HCT116 (cell line): ENCODE measurements around the gene PEDS1. TPM values are rescaled to one million over a fixed set of nuclear protein-coding genes. Genes with fewer than 3 reads are reported as not detected.

Experiments used
- ATAC-seq: fragments of 200-7000 bp; cut with Tn5 transposase; 2 replicates; pipeline ENCODE4 v1.9.1; 2020; ENCODE audit warnings: mild to moderate bottlenecking, moderate library complexity
- BruUV-seq: library from RNA; stranded (reverse); fragments of 400-500 nt; replicated peaks from 2 replicates; lab custom pipeline; 2021; lab: Mats Ljungman, UMichigan
- CTCF ChIA-PET: fragments of 300-600 bp; sonication (Branson Sonifier 250); formaldehyde crosslinking; loops from one replicate; lab custom pipeline; 2021; ENCODE audit warnings: antibody characterized with exemption; lab: Charles Lee
- POLR2A ChIA-PET: fragments of 300-600, 350-600 bp; sonication (Branson Sonifier 250); formaldehyde crosslinking; loops from one replicate; lab custom pipeline; 2021; ENCODE audit warnings: antibody characterized with exemption; lab: Charles Lee
- RAD21 ChIA-PET, 2 experiments: fragments of 300-600 bp; sonication (Branson Sonifier 250); formaldehyde crosslinking; loops; one replicate each; lab custom pipeline; 2023; ENCODE audit warnings: low total read pairs in 2 of 2; ENCODE audit not compliant: uncharacterized antibody in 2 of 2, unreplicated experiment in 2 of 2, low non-redundant PET in 1 of 2; lab: Charles Lee
- DNase-seq: peaks from one replicate; pipeline ENCODE4 v3.0.0-alpha.2; 2010; ENCODE audit warnings: low read depth, low spot score
- H2AFZ ChIP-seq: fragments of 200-600 bp; shearing (Covaris generic), sonication (generic); 2 replicates; pipeline ENCODE4 v1.6.1; 2017; ENCODE audit warnings: low read depth, mixed run types, mixed read lengths, antibody characterized with exemption, low read length; ENCODE audit not compliant: poor library complexity, severe bottlenecking
- H3K27ac ChIP-seq: 2 replicates; pipeline ENCODE4 v1.5.1; 2012; ENCODE audit warnings: low read depth, low read length
- H3K27me3 ChIP-seq: fragments of 200-600 bp; sonication (generic); 2 replicates; pipeline ENCODE4 v1.6.1; 2016; ENCODE audit warnings: mixed run types, low read length, mixed read lengths; ENCODE audit not compliant: insufficient read depth
- H3K36me3 ChIP-seq, 2 experiments: fragments of 200-500 bp in 1 of 2; fragments of 200-600 bp in 1 of 2; sonication (Bioruptor generic) in 1 of 2; sonication (generic) in 1 of 2; 2 replicates each; pipeline versions ENCODE4 v1.5.1 to v1.6.1; 2014 to 2016; ENCODE audit warnings: low read length in 2 of 2, inconsistent platforms in 1 of 2, mixed read lengths in 1 of 2, mixed run types in 1 of 2; ENCODE audit not compliant: insufficient read depth in 2 of 2, control insufficient read depth in 1 of 2
- H3K4me1 ChIP-seq, 2 experiments: fragments of 200-600 bp in 1 of 2; sonication (generic) in 1 of 2; 2 replicates each; pipeline versions ENCODE4 v1.5.1 to v1.6.1; 2012 to 2017; ENCODE audit warnings: low read length in 2 of 2, inconsistent platforms in 1 of 2, mild to moderate bottlenecking in 1 of 2, mixed read lengths in 1 of 2, mixed run types in 1 of 2, moderate library complexity in 1 of 2; ENCODE audit not compliant: insufficient read depth in 2 of 2, control insufficient read depth in 1 of 2
- H3K4me2 ChIP-seq: fragments of 200-600 bp; sonication (generic); 2 replicates; pipeline ENCODE4 v1.6.1; 2017; ENCODE audit warnings: mixed run types, low read length, mixed read lengths
- H3K4me3 ChIP-seq, 2 experiments: fragments of 200-600 bp in 1 of 2; sonication (generic) in 1 of 2; replicated peaks in 1 of 2; 2 replicates each; pipeline ENCODE4 v1.5.1; 2011 to 2016; ENCODE audit warnings: low read length in 2 of 2, control low read depth in 1 of 2, low read depth in 1 of 2, mild to moderate bottlenecking in 1 of 2, mixed read lengths in 1 of 2, mixed run types in 1 of 2
- H3K79me2 ChIP-seq: fragments of 200-600 bp; sonication (generic); 2 replicates; pipeline ENCODE4 v1.6.1; 2017; ENCODE audit warnings: mild to moderate bottlenecking, mixed run types, low read length, moderate library complexity, mixed read lengths; ENCODE audit not compliant: insufficient read depth
- H3K9ac ChIP-seq: fragments of 200-600 bp; sonication (generic); 2 replicates; pipeline ENCODE4 v1.6.1; 2016; ENCODE audit warnings: low read length, mixed read lengths
- H3K9me2 ChIP-seq: fragments of 200-600 bp; sonication (generic), shearing (Covaris generic); 2 replicates; pipeline ENCODE4 v1.6.1; 2017; ENCODE audit warnings: mixed run types, mild to moderate bottlenecking, moderate library complexity; ENCODE audit not compliant: insufficient read depth
- H3K9me3 ChIP-seq, 2 experiments: fragments of 200-500 bp in 1 of 2; fragments of 200-600 bp in 1 of 2; sonication (Bioruptor generic) in 1 of 2; sonication (generic) in 1 of 2; 2 replicates each; pipeline ENCODE4 v1.6.1; 2014 to 2017; ENCODE audit warnings: low read length in 2 of 2, mixed read lengths in 2 of 2, inconsistent platforms in 1 of 2, low read depth in 1 of 2, mild to moderate bottlenecking in 1 of 2, mixed run types in 1 of 2, moderate library complexity in 1 of 2; ENCODE audit not compliant: control insufficient read depth in 1 of 2, insufficient read depth in 1 of 2
- H4K20me1 ChIP-seq: fragments of 200-600 bp; sonication (generic), shearing (Covaris generic); 2 replicates; pipeline ENCODE4 v1.6.1; 2017; ENCODE audit warnings: mixed run types, mild to moderate bottlenecking, moderate library complexity; ENCODE audit not compliant: insufficient read depth
- ELF1 ChIP-seq: IDR thresholded peaks from 2 replicates; pipeline ENCODE4 v1.6.1; 2012; ENCODE audit warnings: low read depth, borderline replicate concordance
- EZH2 ChIP-seq: fragments of 200-600 bp; sonication (generic); IDR thresholded peaks from 2 replicates; pipeline ENCODE4 v1.6.1; 2017; ENCODE audit warnings: antibody characterized with exemption, mixed run types
- FOSL1 ChIP-seq: IDR thresholded peaks from 2 replicates; pipeline ENCODE4 v1.6.1; 2012; ENCODE audit warnings: low read depth
- REST ChIP-seq: IDR thresholded peaks from 2 replicates; pipeline ENCODE4 v1.6.1; 2012; ENCODE audit warnings: low read depth
- SIN3A ChIP-seq: IDR thresholded peaks from 2 replicates; pipeline ENCODE4 v1.6.1; 2012; ENCODE audit warnings: low read depth
- SP1 ChIP-seq: IDR thresholded peaks from 2 replicates; pipeline ENCODE4 v1.6.1; 2012; ENCODE audit warnings: low read depth
- YY1 ChIP-seq: IDR thresholded peaks from 2 replicates; pipeline ENCODE4 v1.6.1; 2011; ENCODE audit warnings: low read length, low read depth, moderate library complexity, mild to moderate bottlenecking; ENCODE audit not compliant: insufficient replicate concordance; ENCODE audit errors: extremely low read depth
- ZBTB33 ChIP-seq: IDR thresholded peaks from 2 replicates; pipeline ENCODE4 v1.6.1; 2011; ENCODE audit warnings: mild to moderate bottlenecking, low read length, moderate library complexity; ENCODE audit not compliant: insufficient replicate concordance; ENCODE audit errors: extremely low read depth
- ZFX ChIP-seq: fragments of 450-650 bp; IDR thresholded peaks from 2 replicates; pipeline ENCODE4 v1.6.1; 2017
- ZNF274 ChIP-seq: fragments of 200-500 bp; sonication (Bioruptor generic); IDR thresholded peaks from 2 replicates; pipeline ENCODE4 v1.6.1; 2014; ENCODE audit warnings: mild to moderate bottlenecking, low read depth, low read length, inconsistent platforms
- intact Hi-C: fragments of 100-400 bp; cut with micrococcal nuclease; formaldehyde crosslinking; loops from 2 replicates; pipeline ENCODE4 v1.10.0; 2022
- total RNA-seq: library from RNA; stranded (reverse); gene quantifications from one replicate; pipeline ENCODE4 v1.2.1, GENCODE V29; 2021; ENCODE audit not compliant: unreplicated experiment
- TF ChIP-seq, protein P1 (sequence below): IDR thresholded peaks from 2 replicates; pipeline ENCODE4 v1.6.1; 2012

The PEDS1 gene
- total RNA-seq, 1 experiment from 2014 or later = 31.9 TPM

DNA sequence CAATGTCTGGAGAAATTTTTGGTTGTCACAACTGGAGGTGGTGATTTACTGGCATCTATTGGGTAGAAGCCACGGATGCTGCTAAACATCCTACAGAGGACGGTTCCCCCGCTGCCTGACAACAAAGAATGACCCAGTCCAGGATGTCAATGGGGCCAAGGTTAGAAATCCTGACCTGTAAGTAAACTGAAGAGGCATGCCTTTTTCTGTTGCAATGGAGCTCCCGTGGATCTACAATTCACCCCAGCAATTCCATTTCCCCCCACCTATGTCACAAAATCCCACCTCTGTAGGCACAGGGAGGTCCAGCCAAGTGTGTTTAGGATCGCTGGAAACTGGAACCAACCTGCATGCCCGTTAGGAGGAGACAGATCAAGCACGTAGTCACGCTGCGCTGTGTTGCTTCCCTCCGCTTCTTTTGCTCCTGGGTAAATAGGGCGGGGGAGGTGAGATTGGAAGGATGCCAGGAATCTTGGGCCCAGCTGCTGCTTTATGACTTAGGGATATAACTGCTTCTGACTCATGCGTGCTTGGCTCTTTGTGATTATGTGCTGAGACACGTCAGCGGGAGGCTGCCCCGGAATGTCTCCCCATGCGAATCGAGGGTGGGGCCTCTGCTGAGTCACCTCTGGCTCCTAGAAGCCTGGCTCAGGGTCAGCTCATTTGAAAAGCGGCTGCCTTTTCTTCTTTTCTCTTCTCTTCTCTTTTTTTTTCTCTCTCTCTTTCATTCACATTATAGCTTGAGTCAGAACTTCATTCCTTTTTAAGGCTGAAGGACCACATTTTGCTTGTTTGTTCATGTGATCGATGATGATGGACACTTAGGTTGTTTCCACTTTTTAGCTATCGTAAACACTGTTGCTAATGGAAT is 12.4 kb upstream of the PEDS1 start (continued):
- no peak for TF ChIP-seq REST

DNA sequence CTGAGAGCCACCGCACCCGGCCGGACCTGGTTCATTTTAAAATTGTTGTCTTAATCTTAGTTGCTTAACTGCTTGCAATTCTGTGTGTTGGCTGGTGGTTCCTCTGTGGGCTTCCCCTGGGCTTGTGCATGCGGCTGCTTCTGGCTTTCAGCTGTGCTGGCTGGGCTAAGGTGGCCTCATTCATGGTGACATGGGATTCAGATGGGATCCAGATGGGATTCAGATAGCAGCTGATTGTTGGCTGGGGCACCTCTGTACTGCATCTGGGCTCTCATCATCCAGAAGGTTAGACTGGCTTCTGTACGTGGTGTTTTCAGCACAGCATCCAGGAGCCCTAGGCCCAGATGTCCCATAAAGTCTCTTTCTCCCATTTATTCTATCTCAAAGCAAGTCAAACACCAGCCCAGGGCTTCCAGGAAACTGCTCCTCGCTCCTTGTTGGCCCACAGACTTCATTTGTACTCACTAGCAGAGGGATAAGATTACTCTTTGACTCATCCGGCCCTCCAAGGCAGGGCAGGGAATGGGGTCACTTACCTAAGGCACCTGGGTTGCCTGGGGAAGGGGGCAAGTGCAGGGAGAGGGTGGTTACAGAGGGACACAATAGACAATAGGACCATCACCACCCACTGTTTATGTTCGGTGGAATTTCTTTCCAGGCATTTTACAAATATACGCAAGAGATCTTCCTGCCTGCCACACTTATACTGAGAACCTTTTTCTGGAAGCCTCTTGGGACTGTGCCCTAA is 10.2 kb upstream of the PEDS1 start:
- no peaks in the 10 kb centered on the region for H3K9me2 ChIP-seq

More for the DNA sequence above, 10.2 kb upstream of the PEDS1 start:
- Histone ChIP-seq H2AFZ (peak overlapping the region; percentile 58), H4K20me1 (no peaks in the 10 kb centered on the region), H3K79me2 (no peaks in the 10 kb centered on the region), H3K4me3 (no peak overlapping the region), H3K27ac (peak overlapping the region; percentile 61), H3K4me2 (peak overlapping the region; percentile 85), H3K4me1 (peaks cover 40 to 59% of the 10 kb centered on the region in 2 experiments), H3K36me3 (no peaks in the 10 kb centered on the region), H3K27me3 (no peaks in the 10 kb centered on the region), H3K9me3 (no peaks in the 10 kb centered on the region), H3K9ac (peak overlapping the region; percentile 54)
- DNase-seq (no peak), ATAC-seq (no peak)
- BruUV-seq = no TSS peak
- TF ChIP-seq SP1 (no peak; the same call in 1 of the 2 replicates), REST (no peak), FOSL1 (no peak), ZBTB33 (no peak), ELF1 (no peak), ZNF274 (no peak), YY1 (no peak), ZFX (no peak), SIN3A (no peak), EZH2 (no peak)
- TF ChIP-seq, protein P1, sequence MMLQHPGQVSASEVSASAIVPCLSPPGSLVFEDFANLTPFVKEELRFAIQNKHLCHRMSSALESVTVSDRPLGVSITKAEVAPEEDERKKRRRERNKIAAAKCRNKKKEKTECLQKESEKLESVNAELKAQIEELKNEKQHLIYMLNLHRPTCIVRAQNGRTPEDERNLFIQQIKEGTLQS = no peak
- RAD21 ChIA-PET = no interaction called here
- intact Hi-C loops = no loop called here
- POLR2A ChIA-PET = no interaction called here
- CTCF ChIA-PET = no interaction called here
